Esophagus squamous epithelium (tissue), 4 donors: ENCODE measurements around the gene CD320.
"Not testable (repeated sequence)": the region's sequence is repeated elsewhere in the genome, so short reads cannot be mapped to it uniquely, and the experiment has no call there.

Experiments used
- CTCF ChIP-seq, 6 experiments: fragments of 450-650 bp in 4 of 6; fragments of 200-600 bp in 2 of 6; sonication (generic) in 2 of 6; IDR thresholded peaks; one replicate each; pipeline ENCODE4 v1.5.1; 2016 to 2019; ENCODE audit warnings: antibody characterized with exemption in 6 of 6, mild to moderate bottlenecking in 4 of 6, moderate library complexity in 4 of 6
- POLR2A ChIP-seq, 4 donors: fragments of 450-650 bp; IDR thresholded peaks; one replicate each; pipeline ENCODE4 v1.6.1; 2017; ENCODE audit warnings: antibody characterized with exemption in 4 of 4, mild to moderate bottlenecking in 4 of 4, moderate library complexity in 3 of 4

- TF ChIP-seq CTCF, POLR2A (IDR thresholded peaks at IDR 0.05): not testable (repeated sequence)
Measured at GRCh38 chr19:8352845-8353244, 44.7 kb upstream of the CD320 start.
